GM12878 (cell line): ENCODE results near the gene PCED1A. TPM values are rescaled to one million over a fixed set of nuclear protein-coding genes. Genes with fewer than 3 reads are reported as not detected.

ENCODE experiments used
- ATAC-seq: fragments of 200-7000 bp; cut with Tn5 transposase; 3 replicates; pipeline ENCODE4 v1.9.1; 2020; ENCODE audit warnings: mild to moderate bottlenecking, moderate library complexity
- BruUV-seq: library from RNA; stranded (reverse); fragments of 400-500 nt; replicated peaks from 2 replicates; lab custom pipeline; 2021; lab: Mats Ljungman, UMichigan
- CTCF ChIA-PET: fragments of 300-600 bp; sonication (Branson Sonifier 250); formaldehyde crosslinking; extraction: SDS; loops from one replicate; lab custom pipeline; 2021; ENCODE audit warnings: inconsistent platforms; lab: Yijun Ruan, JAX
- POLR2A ChIA-PET: fragments of 350-600 bp; formaldehyde crosslinking; extraction: SDS; loops from one replicate; lab custom pipeline; 2021; ENCODE audit warnings: inconsistent platforms; lab: Charles Lee
- RAD21 ChIA-PET: fragments of 300-600 bp; sonication (Branson Sonifier 250); formaldehyde crosslinking; loops from one replicate; lab custom pipeline; 2023; ENCODE audit warnings: antibody characterized with exemption; ENCODE audit not compliant: unreplicated experiment; lab: Charles Lee
- SMC1A ChIA-PET: fragments of 300-600 bp; sonication (Branson Sonifier 250); formaldehyde crosslinking; loops from one replicate; lab custom pipeline; 2023; ENCODE audit not compliant: unreplicated experiment, uncharacterized antibody; lab: Charles Lee
- DNase-seq: peaks from one replicate; pipeline ENCODE4 v3.0.0-alpha.2; 2011; ENCODE audit warnings: low read depth, low spot score
- FAIRE-seq: peaks from 3 replicates; lab custom pipeline; 2011; peaks lifted over from hg19 to GRCh38; lab: Jason Lieb, UNC
- H2AFZ ChIP-seq: 2 replicates; pipeline ENCODE4 v1.6.0; 2011; ENCODE audit warnings: low read depth, low read length, control low read depth; ENCODE audit not compliant: control insufficient read depth
- H3K27ac ChIP-seq: 2 replicates; pipeline ENCODE4 v1.5.1; 2011; ENCODE audit warnings: control low read depth; ENCODE audit not compliant: control insufficient read depth, insufficient read depth
- H3K27me3 ChIP-seq, 2 experiments: replicated peaks in 1 of 2; 2 replicates each; pipeline versions ENCODE4 v1.6.0 to v1.6.1; 2011; ENCODE audit warnings: low read length in 1 of 2; ENCODE audit not compliant: control insufficient read depth in 2 of 2, insufficient read depth in 2 of 2
- H3K36me3 ChIP-seq, 2 experiments: 2 replicates each; pipeline ENCODE4 v1.5.1; 2011; ENCODE audit warnings: low read length in 1 of 2; ENCODE audit not compliant: control insufficient read depth in 2 of 2, insufficient read depth in 2 of 2
- H3K4me1 ChIP-seq: 2 replicates; pipeline ENCODE4 v1.6.1; 2011; ENCODE audit warnings: mild to moderate bottlenecking, low read length, moderate library complexity, mixed read lengths; ENCODE audit not compliant: control insufficient read depth, insufficient read depth
- H3K4me2 ChIP-seq: 2 replicates; pipeline ENCODE4 v1.6.0; 2011; ENCODE audit warnings: control low read depth; ENCODE audit not compliant: control insufficient read depth, insufficient read depth
- H3K4me3 ChIP-seq: fragments of 200-600 bp; sonication (generic); 2 replicates; pipeline ENCODE4 v1.5.1; 2016
- H3K79me2 ChIP-seq: 2 replicates; pipeline ENCODE4 v1.6.0; 2011; ENCODE audit warnings: low read length; ENCODE audit not compliant: control insufficient read depth, insufficient read depth
- H3K9ac ChIP-seq: 2 replicates; pipeline ENCODE4 v1.8.0; 2011; ENCODE audit warnings: low read length, control low read depth, mixed read lengths; ENCODE audit not compliant: control insufficient read depth, insufficient read depth
- H3K9me3 ChIP-seq: replicated peaks from 3 replicates; pipeline ENCODE4 v1.5.1; 2011; ENCODE audit warnings: mild to moderate bottlenecking, low read length; ENCODE audit not compliant: control insufficient read depth, insufficient read depth
- H4K20me1 ChIP-seq: 2 replicates; pipeline ENCODE4 v1.6.0; 2011; ENCODE audit not compliant: control insufficient read depth, insufficient read depth
- BCL11A ChIP-seq: IDR thresholded peaks from 2 replicates; pipeline ENCODE4 v1.6.1; 2011; ENCODE audit warnings: low read depth, low read length
- RB1 ChIP-seq: fragments of 450-650 bp; formaldehyde crosslinking; IDR thresholded peaks from 2 replicates; pipeline ENCODE4 v1.6.1; 2017; ENCODE audit warnings: mild to moderate bottlenecking, borderline replicate concordance
- RELA ChIP-seq: fragments of 450-650 bp; IDR thresholded peaks from 2 replicates; pipeline ENCODE4 v1.8.0; 2014; ENCODE audit warnings: borderline replicate concordance; ENCODE audit not compliant: partially characterized antibody
- SIX5 ChIP-seq: IDR thresholded peaks from 2 replicates; pipeline ENCODE4 v1.6.1; 2011; ENCODE audit warnings: mild to moderate bottlenecking, low read depth, low read length, moderate library complexity; ENCODE audit not compliant: severe bottlenecking
- STAT1 ChIP-seq: fragments of 450-650 bp; conservative IDR thresholded peaks from 2 replicates; pipeline ENCODE4 v1.6.1; 2014; ENCODE audit warnings: antibody characterized with exemption, mild to moderate bottlenecking
- TARDBP ChIP-seq: IDR thresholded peaks from 2 replicates; pipeline ENCODE4 v1.6.1; 2016; ENCODE audit warnings: borderline replicate concordance
- WGBS: methylation state at CpG from one replicate; pipeline ENCODE4 v1.1.6; 2016; ENCODE audit warnings: low lambda C conversion rate; ENCODE audit not compliant: insufficient replicate concordance, insufficient coverage; ENCODE audit errors: missing lambda C conversion rate; 5-methylcytosine and 5-hydroxymethylcytosine counted together
- in situ Hi-C: fragments of 300-500 bp; cut with MboI; formaldehyde crosslinking; loops from 9 replicates; pipeline ENCODE4 v1.14.3; 2018; ENCODE audit warnings: mixed read lengths
- intact Hi-C: fragments of 100-400 bp; cut with micrococcal nuclease; formaldehyde crosslinking; loops from one replicate; pipeline ENCODE4 v1.14.2; 2022; ENCODE audit not compliant: unreplicated experiment
- polyA plus RNA-seq, 11 experiments: library from polyadenylated mRNA; depleted of rRNA in 4 of 11; unstranded in 6 of 11; stranded (reverse) in 5 of 11; fragments of >200 nt; fragmentation: Nextera tagmentation in 4 of 11; fragmentation: Illumina TruSeq in 1 of 11; extraction: Ambion mirVana in 4 of 11; extraction: Trizol in 1 of 11; gene quantifications; 1 replicate in 1 of 11; 2 replicates in 10 of 11; pipeline versions ENCODE4 v1.2.1 to v1.2.3, GENCODE V29; 2011 to 2016; ENCODE audit warnings: inconsistent platforms in 2 of 11, missing spikeins in 2 of 11, low read depth in 1 of 11
- total RNA-seq, 4 experiments: library from RNA; depleted of rRNA in 3 of 4; stranded (reverse); fragments of >200 nt in 3 of 4; fragmentation: Illumina TruSeq in 1 of 4; extraction: Trizol in 1 of 4; gene quantifications; 2 replicates each; pipeline versions ENCODE4 v1.2.1 to v1.2.3, GENCODE V29; 2013 to 2021
- TF ChIP-seq, protein P1 (sequence below): fragments of 450-650 bp; IDR thresholded peaks from 2 replicates; pipeline ENCODE4 v1.6.1; 2016; ENCODE audit warnings: mild to moderate bottlenecking
- TF ChIP-seq, protein P2 (sequence below): fragments of 450-650 bp; IDR thresholded peaks from 2 replicates; pipeline ENCODE4 v1.6.1; 2017; ENCODE audit warnings: antibody characterized with exemption, mild to moderate bottlenecking, moderate library complexity
- TF ChIP-seq, protein P3 (sequence below): fragments of 450-650 bp; IDR thresholded peaks from 2 replicates; pipeline ENCODE4 v1.6.1; 2017; ENCODE audit warnings: mild to moderate bottlenecking
- TF ChIP-seq, protein P4 (sequence below): fragments of 450-650 bp; IDR thresholded peaks from 2 replicates; pipeline ENCODE4 v1.6.1; 2017; ENCODE audit warnings: borderline replicate concordance
- TF ChIP-seq, protein P5 (sequence below): fragments of 450-650 bp; IDR thresholded peaks from 2 replicates; pipeline ENCODE4 v1.6.1; 2017; ENCODE audit warnings: mild to moderate bottlenecking, moderate library complexity

Gene PCED1A
- total and polyA plus RNA-seq, 10 of the 15 experiments (the other 5 are each of a cell fraction or from before 2014, with no cell fraction given): 4.5 to 30.9 (median 12.0) TPM

DNA sequence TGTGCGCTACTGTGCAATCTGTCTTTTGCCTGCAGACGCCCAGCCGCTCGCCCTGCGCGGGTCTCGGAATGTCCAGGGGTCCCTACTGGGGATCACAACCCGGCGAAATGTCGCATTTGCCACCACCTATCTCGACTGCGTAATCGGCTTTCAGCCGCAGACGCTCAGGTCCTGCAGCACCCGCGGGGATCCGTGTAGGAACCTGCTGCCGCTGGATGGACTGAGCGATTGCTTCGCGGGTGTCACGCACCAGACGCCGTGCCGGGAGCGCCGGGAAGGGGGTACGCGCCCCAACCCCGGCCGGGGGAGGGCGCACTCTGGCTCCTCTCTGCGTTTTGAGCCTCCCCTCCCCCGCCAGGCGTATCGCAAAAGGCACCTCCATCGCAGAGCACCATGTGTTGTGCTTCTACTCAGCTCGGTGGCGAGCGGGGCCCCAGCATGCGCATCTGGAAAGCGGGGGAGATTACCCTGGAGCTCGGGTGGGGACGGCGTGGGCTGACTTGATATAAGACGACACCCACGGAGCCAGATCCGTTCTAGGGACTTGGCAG lies 32.1 kb upstream of the PCED1A start:
- peak overlapping the region; percentile 52 for H2AFZ ChIP-seq
- H3K36me3 ChIP-seq: no peaks in the 10 kb centered on the region
- in situ Hi-C loops: no loop called here
- ATAC-seq (peak; percentile 59), DNase-seq (peak; percentile 20), FAIRE-seq (no peak)
- H3K27ac ChIP-seq: peak overlapping the region; percentile 76
- H3K4me3 ChIP-seq: peak overlapping the region; percentile 68
- ChIA-PET POLR2A (interaction anchor here (0.6 to 1.4 kb wide), 7 partner anchors 11 to 1249 kb away, joined by 3 to 7 read pairs (median 3); partner anchors contain the start of gene IDH3B), RAD21 (interaction anchor here (0.6 to 1.4 kb wide), 5 partner anchors 29 to 402 kb away, joined by 3 to 8 read pairs (median 3); no protein-coding TSS in a partner anchor), CTCF (interaction anchor here (1.7 to 2.1 kb wide), 2 partner anchors 128 kb away, joined by 6 to 8 read pairs; no protein-coding TSS in a partner anchor), SMC1A (interaction anchor here (1.4 kb wide), 1 partner anchor 51 kb away, joined by 3 read pairs; no protein-coding TSS in a partner anchor)
- H3K4me2 ChIP-seq: peak overlapping the region; percentile 100
- WGBS: under 1% methylated on average over 48 of the region's 49 CpGs
- H3K4me1 ChIP-seq: peaks cover 13% of the 10 kb centered on the region
- H3K9ac ChIP-seq: peak overlapping the region; percentile 85
- intact Hi-C loops: loop anchor here (5.0 kb wide), 2 partner anchors 110 to 130 kb away; no protein-coding TSS in a partner anchor
- BruUV-seq: TSS peak; percentile 91
- H3K9me3 ChIP-seq: no peaks in the 10 kb centered on the region
- H3K79me2 ChIP-seq: peaks cover 41% of the 10 kb centered on the region
- no peaks in the 10 kb centered on the region for H4K20me1 ChIP-seq
- no peaks in the 10 kb centered on the region for H3K27me3 ChIP-seq
- TF ChIP-seq, protein P1, sequence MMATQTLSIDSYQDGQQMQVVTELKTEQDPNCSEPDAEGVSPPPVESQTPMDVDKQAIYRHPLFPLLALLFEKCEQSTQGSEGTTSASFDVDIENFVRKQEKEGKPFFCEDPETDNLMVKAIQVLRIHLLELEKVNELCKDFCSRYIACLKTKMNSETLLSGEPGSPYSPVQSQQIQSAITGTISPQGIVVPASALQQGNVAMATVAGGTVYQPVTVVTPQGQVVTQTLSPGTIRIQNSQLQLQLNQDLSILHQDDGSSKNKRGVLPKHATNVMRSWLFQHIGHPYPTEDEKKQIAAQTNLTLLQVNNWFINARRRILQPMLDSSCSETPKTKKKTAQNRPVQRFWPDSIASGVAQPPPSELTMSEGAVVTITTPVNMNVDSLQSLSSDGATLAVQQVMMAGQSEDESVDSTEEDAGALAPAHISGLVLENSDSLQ: no peak
- TF ChIP-seq, protein P2, sequence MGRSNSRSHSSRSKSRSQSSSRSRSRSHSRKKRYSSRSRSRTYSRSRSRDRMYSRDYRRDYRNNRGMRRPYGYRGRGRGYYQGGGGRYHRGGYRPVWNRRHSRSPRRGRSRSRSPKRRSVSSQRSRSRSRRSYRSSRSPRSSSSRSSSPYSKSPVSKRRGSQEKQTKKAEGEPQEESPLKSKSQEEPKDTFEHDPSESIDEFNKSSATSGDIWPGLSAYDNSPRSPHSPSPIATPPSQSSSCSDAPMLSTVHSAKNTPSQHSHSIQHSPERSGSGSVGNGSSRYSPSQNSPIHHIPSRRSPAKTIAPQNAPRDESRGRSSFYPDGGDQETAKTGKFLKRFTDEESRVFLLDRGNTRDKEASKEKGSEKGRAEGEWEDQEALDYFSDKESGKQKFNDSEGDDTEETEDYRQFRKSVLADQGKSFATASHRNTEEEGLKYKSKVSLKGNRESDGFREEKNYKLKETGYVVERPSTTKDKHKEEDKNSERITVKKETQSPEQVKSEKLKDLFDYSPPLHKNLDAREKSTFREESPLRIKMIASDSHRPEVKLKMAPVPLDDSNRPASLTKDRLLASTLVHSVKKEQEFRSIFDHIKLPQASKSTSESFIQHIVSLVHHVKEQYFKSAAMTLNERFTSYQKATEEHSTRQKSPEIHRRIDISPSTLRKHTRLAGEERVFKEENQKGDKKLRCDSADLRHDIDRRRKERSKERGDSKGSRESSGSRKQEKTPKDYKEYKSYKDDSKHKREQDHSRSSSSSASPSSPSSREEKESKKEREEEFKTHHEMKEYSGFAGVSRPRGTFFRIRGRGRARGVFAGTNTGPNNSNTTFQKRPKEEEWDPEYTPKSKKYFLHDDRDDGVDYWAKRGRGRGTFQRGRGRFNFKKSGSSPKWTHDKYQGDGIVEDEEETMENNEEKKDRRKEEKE: no peak
- TF ChIP-seq STAT1 (no peak), SIX5 (no peak), RELA (no peak), RB1 (no peak), TARDBP (no peak), BCL11A (no peak)
- TF ChIP-seq, protein P3, sequence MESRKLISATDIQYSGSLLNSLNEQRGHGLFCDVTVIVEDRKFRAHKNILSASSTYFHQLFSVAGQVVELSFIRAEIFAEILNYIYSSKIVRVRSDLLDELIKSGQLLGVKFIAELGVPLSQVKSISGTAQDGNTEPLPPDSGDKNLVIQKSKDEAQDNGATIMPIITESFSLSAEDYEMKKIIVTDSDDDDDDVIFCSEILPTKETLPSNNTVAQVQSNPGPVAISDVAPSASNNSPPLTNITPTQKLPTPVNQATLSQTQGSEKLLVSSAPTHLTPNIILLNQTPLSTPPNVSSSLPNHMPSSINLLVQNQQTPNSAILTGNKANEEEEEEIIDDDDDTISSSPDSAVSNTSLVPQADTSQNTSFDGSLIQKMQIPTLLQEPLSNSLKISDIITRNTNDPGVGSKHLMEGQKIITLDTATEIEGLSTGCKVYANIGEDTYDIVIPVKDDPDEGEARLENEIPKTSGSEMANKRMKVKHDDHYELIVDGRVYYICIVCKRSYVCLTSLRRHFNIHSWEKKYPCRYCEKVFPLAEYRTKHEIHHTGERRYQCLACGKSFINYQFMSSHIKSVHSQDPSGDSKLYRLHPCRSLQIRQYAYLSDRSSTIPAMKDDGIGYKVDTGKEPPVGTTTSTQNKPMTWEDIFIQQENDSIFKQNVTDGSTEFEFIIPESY: no peak
- TF ChIP-seq, protein P4, sequence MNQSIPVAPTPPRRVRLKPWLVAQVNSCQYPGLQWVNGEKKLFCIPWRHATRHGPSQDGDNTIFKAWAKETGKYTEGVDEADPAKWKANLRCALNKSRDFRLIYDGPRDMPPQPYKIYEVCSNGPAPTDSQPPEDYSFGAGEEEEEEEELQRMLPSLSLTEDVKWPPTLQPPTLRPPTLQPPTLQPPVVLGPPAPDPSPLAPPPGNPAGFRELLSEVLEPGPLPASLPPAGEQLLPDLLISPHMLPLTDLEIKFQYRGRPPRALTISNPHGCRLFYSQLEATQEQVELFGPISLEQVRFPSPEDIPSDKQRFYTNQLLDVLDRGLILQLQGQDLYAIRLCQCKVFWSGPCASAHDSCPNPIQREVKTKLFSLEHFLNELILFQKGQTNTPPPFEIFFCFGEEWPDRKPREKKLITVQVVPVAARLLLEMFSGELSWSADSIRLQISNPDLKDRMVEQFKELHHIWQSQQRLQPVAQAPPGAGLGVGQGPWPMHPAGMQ: no peak
- TF ChIP-seq, protein P5, sequence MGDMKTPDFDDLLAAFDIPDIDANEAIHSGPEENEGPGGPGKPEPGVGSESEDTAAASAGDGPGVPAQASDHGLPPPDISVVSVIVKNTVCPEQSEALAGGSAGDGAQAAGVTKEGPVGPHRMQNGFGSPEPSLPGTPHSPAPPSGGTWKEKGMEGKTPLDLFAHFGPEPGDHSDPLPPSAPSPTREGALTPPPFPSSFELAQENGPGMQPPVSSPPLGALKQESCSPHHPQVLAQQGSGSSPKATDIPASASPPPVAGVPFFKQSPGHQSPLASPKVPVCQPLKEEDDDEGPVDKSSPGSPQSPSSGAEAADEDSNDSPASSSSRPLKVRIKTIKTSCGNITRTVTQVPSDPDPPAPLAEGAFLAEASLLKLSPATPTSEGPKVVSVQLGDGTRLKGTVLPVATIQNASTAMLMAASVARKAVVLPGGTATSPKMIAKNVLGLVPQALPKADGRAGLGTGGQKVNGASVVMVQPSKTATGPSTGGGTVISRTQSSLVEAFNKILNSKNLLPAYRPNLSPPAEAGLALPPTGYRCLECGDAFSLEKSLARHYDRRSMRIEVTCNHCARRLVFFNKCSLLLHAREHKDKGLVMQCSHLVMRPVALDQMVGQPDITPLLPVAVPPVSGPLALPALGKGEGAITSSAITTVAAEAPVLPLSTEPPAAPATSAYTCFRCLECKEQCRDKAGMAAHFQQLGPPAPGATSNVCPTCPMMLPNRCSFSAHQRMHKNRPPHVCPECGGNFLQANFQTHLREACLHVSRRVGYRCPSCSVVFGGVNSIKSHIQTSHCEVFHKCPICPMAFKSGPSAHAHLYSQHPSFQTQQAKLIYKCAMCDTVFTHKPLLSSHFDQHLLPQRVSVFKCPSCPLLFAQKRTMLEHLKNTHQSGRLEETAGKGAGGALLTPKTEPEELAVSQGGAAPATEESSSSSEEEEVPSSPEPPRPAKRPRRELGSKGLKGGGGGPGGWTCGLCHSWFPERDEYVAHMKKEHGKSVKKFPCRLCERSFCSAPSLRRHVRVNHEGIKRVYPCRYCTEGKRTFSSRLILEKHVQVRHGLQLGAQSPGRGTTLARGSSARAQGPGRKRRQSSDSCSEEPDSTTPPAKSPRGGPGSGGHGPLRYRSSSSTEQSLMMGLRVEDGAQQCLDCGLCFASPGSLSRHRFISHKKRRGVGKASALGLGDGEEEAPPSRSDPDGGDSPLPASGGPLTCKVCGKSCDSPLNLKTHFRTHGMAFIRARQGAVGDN: no peak
